GM23338 (cell line): ENCODE data around the gene ZNF410. TPM values are rescaled to one million over a fixed set of nuclear protein-coding genes. Genes with fewer than 3 reads are reported as not detected.
A peak's percentile ranks its signal among the peaks of the same experiment; 100 is the strongest.

ENCODE experiments used
- ATAC-seq: fragments of 200-7000 bp; cut with Tn5 transposase; 3 replicates; pipeline ENCODE4 v1.9.1; 2020
- DNase-seq: peaks from one replicate; pipeline ENCODE4 v3.0.0-alpha.2; 2015; ENCODE audit warnings: low spot score
- H2AFZ ChIP-seq: fragments of 200-600 bp; sonication (generic); 2 replicates; pipeline ENCODE4 v1.8.0; 2016; ENCODE audit warnings: antibody characterized with exemption, mild to moderate bottlenecking, moderate library complexity
- H3F3A ChIP-seq: fragments of 200-600 bp; sonication (generic); replicated peaks from 2 replicates; pipeline ENCODE4 v1.8.0; 2017; ENCODE audit warnings: antibody characterized with exemption, mixed run types, low read depth
- H3K27ac ChIP-seq: fragments of 200-600 bp; sonication (generic); 2 replicates; pipeline ENCODE4 v1.6.1; 2016; ENCODE audit warnings: low read depth
- H3K27me3 ChIP-seq: fragments of 200-600 bp; sonication (generic); 2 replicates; pipeline ENCODE4 v1.8.0; 2016; ENCODE audit warnings: mild to moderate bottlenecking, mixed run types, moderate library complexity; ENCODE audit not compliant: insufficient read depth
- H3K36me3 ChIP-seq: fragments of 200-600 bp; sonication (generic); 2 replicates; pipeline ENCODE4 v1.8.0; 2016; ENCODE audit warnings: mild to moderate bottlenecking; ENCODE audit not compliant: insufficient read depth
- H3K4me1 ChIP-seq: fragments of 200-600 bp; sonication (generic); 2 replicates; pipeline ENCODE4 v1.8.0; 2016; ENCODE audit warnings: mild to moderate bottlenecking, moderate library complexity; ENCODE audit not compliant: insufficient read depth
- H3K4me2 ChIP-seq: fragments of 200-600 bp; sonication (generic); 2 replicates; pipeline ENCODE4 v1.7.1; 2017; ENCODE audit warnings: mixed run types
- H3K4me3 ChIP-seq: fragments of 200-600 bp; sonication (generic); 2 replicates; pipeline ENCODE4 v1.6.1; 2016; ENCODE audit warnings: mixed run types
- H3K79me2 ChIP-seq: fragments of 200-600 bp; sonication (generic); replicated peaks from 2 replicates; pipeline ENCODE4 v1.8.0; 2017; ENCODE audit warnings: mild to moderate bottlenecking; ENCODE audit not compliant: insufficient read depth
- H3K9me2 ChIP-seq: fragments of 200-600 bp; sonication (generic); 2 replicates; pipeline ENCODE4 v1.8.0; 2017; ENCODE audit not compliant: insufficient read depth
- H4K20me1 ChIP-seq: fragments of 200-600 bp; sonication (generic); replicated peaks from 2 replicates; pipeline ENCODE4 v1.8.0; 2017; ENCODE audit warnings: mild to moderate bottlenecking; ENCODE audit not compliant: insufficient read depth
- H3K27ac Mint-ChIP-seq: 2 replicates; pipeline ENCODE4 v1.8.0; 2020; ENCODE audit warnings: inconsistent platforms, mild to moderate bottlenecking, moderate library complexity, mixed read lengths
- H3K27me3 Mint-ChIP-seq: 3 replicates; pipeline ENCODE4 v1.8.0; 2022; ENCODE audit warnings: low read depth, mild to moderate bottlenecking, moderate library complexity, mixed read lengths, inconsistent platforms; ENCODE audit not compliant: insufficient read depth, poor library complexity
- H3K36me3 Mint-ChIP-seq: 3 replicates; pipeline ENCODE4 v1.8.0; 2021; ENCODE audit warnings: low read depth, mild to moderate bottlenecking, inconsistent platforms, moderate library complexity, mixed read lengths
- H3K4me1 Mint-ChIP-seq: 3 replicates; pipeline ENCODE4 v1.8.0; 2020; ENCODE audit warnings: mild to moderate bottlenecking, inconsistent platforms, mixed read lengths
- H3K4me3 Mint-ChIP-seq: 3 replicates; pipeline ENCODE4 v1.8.0; 2021; ENCODE audit warnings: moderate library complexity, mild to moderate bottlenecking, inconsistent platforms, mixed read lengths
- H3K9me3 Mint-ChIP-seq: 3 replicates; pipeline ENCODE4 v1.8.0; 2020; ENCODE audit warnings: moderate library complexity, mild to moderate bottlenecking, inconsistent platforms, mixed read lengths
- CREB1 ChIP-seq: fragments of 250-450 bp; sonication (Bioruptor Pico); IDR thresholded peaks from 2 replicates; pipeline ENCODE4 v1.5.0; 2020; ENCODE audit warnings: low read depth, mild to moderate bottlenecking, moderate library complexity
- EZH2 ChIP-seq: fragments of 200-600 bp; sonication (generic); IDR thresholded peaks from one replicate; pipeline ENCODE4 v1.8.0; 2017; ENCODE audit warnings: antibody characterized with exemption, mild to moderate bottlenecking, low read depth; ENCODE audit not compliant: unreplicated experiment
- EZH2phosphoT487 ChIP-seq: fragments of 200-600 bp; sonication (generic); IDR thresholded peaks from one replicate; pipeline ENCODE4 v1.8.1; 2018; ENCODE audit warnings: antibody characterized with exemption; ENCODE audit not compliant: unreplicated experiment
- JUNB ChIP-seq: IDR thresholded peaks from one replicate; pipeline ENCODE4 v1.6.1; 2016; ENCODE audit warnings: antibody characterized with exemption; ENCODE audit not compliant: unreplicated experiment
- NANOG ChIP-seq: IDR thresholded peaks from 2 replicates; pipeline ENCODE4 v1.6.1; 2016; ENCODE audit warnings: antibody characterized with exemption, borderline replicate concordance
- POLR2AphosphoS5 ChIP-seq: IDR thresholded peaks from 2 replicates; pipeline ENCODE4 v1.6.1; 2016; ENCODE audit warnings: antibody characterized with exemption, low read depth
- STAT1 ChIP-seq: IDR thresholded peaks from one replicate; pipeline ENCODE4 v1.6.1; 2016; ENCODE audit warnings: antibody characterized with exemption; ENCODE audit not compliant: unreplicated experiment
- ZNF114 ChIP-seq: fragments of 250-450 bp; sonication (Bioruptor Pico); IDR thresholded peaks from 2 replicates; pipeline ENCODE4 v1.5.0; 2020; ENCODE audit warnings: mild to moderate bottlenecking, moderate library complexity
- ZNF331 ChIP-seq: fragments of 250-450 bp; sonication (Bioruptor Pico); IDR thresholded peaks from 2 replicates; pipeline ENCODE4 v1.5.0; 2020; ENCODE audit warnings: low read depth, mild to moderate bottlenecking, moderate library complexity
- polyA plus RNA-seq: library from polyadenylated mRNA; unstranded; fragments of >200 nt; fragmentation: Nextera tagmentation; extraction: Ambion mirVana; gene quantifications from 2 replicates; pipeline ENCODE4 v1.2.1, GENCODE V29; 2016
- total RNA-seq: library from RNA; depleted of rRNA; stranded (reverse); fragments of >200 nt; shearing (Covaris generic); gene quantifications from 2 replicates; pipeline ENCODE4 v1.2.3, GENCODE V29; 2014
- TF ChIP-seq, protein P1 (sequence below): fragments of 250-450 bp; sonication (Bioruptor Pico); IDR thresholded peaks from 2 replicates; pipeline ENCODE4 v1.5.0; 2020; ENCODE audit warnings: mild to moderate bottlenecking, moderate library complexity
- TF ChIP-seq, protein P2 (sequence below): IDR thresholded peaks from 2 replicates; pipeline ENCODE4 v1.6.1; 2016; ENCODE audit warnings: antibody characterized with exemption
- TF ChIP-seq, protein P3 (sequence below): IDR thresholded peaks from one replicate; pipeline ENCODE4 v1.6.1; 2018; ENCODE audit warnings: antibody characterized with exemption; ENCODE audit not compliant: unreplicated experiment
- TF ChIP-seq, protein P4 (sequence below), 2 experiments: fragments of 200-600 bp in 1 of 2; sonication (generic) in 1 of 2; conservative IDR thresholded peaks; 2 replicates each; pipeline versions ENCODE4 v1.5.1 to v1.6.1; 2016 to 2017; ENCODE audit warnings: antibody characterized with exemption in 2 of 2, low read depth in 2 of 2, mild to moderate bottlenecking in 2 of 2, moderate library complexity in 1 of 2

ZNF410 gene
- total and polyA plus RNA-seq, 2 experiments from 2014 or later, result 10.6 to 20.4 TPM

DNA sequence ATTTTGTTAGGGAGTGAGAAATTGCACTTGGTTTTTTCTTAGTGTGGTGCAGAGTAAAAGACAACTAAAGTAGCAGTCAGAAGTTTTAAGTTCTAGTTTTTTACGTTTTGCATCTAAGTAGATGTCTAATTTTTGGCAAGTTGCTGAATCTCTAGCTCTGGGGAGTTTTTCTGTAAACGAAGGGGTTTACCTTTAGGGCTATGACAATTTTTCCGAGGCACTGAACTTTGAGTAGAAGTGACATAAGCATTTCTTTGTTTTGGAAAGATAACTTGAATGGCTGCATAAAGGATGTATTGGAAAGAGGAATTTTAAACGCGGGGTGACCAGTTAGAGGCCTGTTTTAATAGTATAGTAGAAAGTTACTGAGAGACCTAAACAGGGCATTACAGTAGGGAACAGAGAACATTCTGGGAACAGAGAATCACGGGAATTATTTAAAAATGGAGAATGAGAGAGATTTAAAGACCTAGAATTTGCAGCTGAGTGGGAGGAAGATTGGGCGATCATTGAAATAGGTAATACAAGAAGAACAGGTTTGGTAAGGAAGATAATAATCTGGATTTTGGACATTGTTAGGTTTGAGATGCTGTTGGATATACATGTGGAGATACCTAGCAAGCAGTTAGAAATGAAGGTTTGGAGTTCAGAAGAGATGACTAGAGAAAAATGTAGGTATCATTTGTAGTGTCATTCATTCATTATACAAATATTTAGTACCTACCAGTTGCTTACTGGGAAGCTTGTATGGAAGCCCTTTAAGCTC is 1.2 kb downstream of the ZNF410 start:
- H2AFZ ChIP-seq, result no peak overlapping the region
- 0 out of 2 replicates have a peak, but pooled peaks cover 3% of the 10 kb centered on the region for H4K20me1 ChIP-seq
- peak overlapping the region; percentile 92 for H3K4me2 ChIP-seq
- peaks cover 4% of the 10 kb centered on the region; the same call in 1 of the 2 replicates for H3F3A ChIP-seq
- H3K27ac ChIP-seq, result peak overlapping the region; percentile 86
- H3K79me2 ChIP-seq, result peaks cover 56% of the 10 kb centered on the region
- no peak for ATAC-seq
- H3K4me1 ChIP-seq, result peaks cover 8% of the 10 kb centered on the region; the same call in 1 of the 2 replicates
- H3K4me3 ChIP-seq, result peak overlapping the region; percentile 99
- H3K4me1 Mint-ChIP-seq, result peaks cover 8% of the 10 kb centered on the region; the same call in 2 of the 3 replicates
- H3K27ac Mint-ChIP-seq, result no peak overlapping the region
- peaks cover 8% of the 10 kb centered on the region for H3K27me3 Mint-ChIP-seq
- no peak for TF ChIP-seq ZNF331
- TF ChIP-seq, protein P1, sequence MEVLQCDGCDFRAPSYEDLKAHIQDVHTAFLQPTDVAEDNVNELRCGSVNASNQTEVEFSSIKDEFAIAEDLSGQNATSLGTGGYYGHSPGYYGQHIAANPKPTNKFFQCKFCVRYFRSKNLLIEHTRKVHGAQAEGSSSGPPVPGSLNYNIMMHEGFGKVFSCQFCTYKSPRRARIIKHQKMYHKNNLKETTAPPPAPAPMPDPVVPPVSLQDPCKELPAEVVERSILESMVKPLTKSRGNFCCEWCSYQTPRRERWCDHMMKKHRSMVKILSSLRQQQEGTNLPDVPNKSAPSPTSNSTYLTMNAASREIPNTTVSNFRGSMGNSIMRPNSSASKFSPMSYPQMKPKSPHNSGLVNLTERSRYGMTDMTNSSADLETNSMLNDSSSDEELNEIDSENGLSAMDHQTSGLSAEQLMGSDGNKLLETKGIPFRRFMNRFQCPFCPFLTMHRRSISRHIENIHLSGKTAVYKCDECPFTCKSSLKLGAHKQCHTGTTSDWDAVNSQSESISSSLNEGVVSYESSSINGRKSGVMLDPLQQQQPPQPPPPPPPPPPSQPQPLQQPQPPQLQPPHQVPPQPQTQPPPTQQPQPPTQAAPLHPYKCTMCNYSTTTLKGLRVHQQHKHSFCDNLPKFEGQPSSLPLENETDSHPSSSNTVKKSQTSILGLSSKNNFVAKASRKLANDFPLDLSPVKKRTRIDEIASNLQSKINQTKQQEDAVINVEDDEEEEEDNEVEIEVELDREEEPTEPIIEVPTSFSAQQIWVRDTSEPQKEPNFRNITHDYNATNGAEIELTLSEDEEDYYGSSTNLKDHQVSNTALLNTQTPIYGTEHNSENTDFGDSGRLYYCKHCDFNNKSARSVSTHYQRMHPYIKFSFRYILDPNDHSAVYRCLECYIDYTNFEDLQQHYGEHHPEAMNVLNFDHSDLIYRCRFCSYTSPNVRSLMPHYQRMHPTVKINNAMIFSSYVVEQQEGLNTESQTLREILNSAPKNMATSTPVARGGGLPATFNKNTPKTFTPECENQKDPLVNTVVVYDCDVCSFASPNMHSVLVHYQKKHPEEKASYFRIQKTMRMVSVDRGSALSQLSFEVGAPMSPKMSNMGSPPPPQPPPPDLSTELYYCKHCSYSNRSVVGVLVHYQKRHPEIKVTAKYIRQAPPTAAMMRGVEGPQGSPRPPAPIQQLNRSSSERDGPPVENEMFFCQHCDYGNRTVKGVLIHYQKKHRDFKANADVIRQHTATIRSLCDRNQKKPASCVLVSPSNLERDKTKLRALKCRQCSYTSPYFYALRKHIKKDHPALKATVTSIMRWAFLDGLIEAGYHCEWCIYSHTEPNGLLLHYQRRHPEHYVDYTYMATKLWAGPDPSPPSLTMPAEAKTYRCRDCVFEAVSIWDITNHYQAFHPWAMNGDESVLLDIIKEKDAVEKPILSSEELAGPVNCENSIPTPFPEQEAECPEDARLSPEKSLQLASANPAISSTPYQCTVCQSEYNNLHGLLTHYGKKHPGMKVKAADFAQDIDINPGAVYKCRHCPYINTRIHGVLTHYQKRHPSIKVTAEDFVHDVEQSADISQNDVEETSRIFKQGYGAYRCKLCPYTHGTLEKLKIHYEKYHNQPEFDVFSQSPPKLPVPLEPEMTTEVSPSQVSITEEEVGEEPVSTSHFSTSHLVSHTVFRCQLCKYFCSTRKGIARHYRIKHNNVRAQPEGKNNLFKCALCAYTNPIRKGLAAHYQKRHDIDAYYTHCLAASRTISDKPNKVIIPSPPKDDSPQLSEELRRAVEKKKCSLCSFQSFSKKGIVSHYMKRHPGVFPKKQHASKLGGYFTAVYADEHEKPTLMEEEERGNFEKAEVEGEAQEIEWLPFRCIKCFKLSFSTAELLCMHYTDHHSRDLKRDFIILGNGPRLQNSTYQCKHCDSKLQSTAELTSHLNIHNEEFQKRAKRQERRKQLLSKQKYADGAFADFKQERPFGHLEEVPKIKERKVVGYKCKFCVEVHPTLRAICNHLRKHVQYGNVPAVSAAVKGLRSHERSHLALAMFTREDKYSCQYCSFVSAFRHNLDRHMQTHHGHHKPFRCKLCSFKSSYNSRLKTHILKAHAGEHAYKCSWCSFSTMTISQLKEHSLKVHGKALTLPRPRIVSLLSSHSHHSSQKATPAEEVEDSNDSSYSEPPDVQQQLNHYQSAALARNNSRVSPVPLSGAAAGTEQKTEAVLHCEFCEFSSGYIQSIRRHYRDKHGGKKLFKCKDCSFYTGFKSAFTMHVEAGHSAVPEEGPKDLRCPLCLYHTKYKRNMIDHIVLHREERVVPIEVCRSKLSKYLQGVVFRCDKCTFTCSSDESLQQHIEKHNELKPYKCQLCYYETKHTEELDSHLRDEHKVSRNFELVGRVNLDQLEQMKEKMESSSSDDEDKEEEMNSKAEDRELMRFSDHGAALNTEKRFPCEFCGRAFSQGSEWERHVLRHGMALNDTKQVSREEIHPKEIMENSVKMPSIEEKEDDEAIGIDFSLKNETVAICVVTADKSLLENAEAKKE (CRISPR knock-in tag), result no peak
- TF ChIP-seq EZH2, result no peak
- TF ChIP-seq POLR2AphosphoS5, result no peak
- TF ChIP-seq STAT1, result no peak
- TF ChIP-seq ZNF114 (CRISPR knock-in tag), result no peak
- TF ChIP-seq EZH2phosphoT487, result no peak
- TF ChIP-seq, protein P2, sequence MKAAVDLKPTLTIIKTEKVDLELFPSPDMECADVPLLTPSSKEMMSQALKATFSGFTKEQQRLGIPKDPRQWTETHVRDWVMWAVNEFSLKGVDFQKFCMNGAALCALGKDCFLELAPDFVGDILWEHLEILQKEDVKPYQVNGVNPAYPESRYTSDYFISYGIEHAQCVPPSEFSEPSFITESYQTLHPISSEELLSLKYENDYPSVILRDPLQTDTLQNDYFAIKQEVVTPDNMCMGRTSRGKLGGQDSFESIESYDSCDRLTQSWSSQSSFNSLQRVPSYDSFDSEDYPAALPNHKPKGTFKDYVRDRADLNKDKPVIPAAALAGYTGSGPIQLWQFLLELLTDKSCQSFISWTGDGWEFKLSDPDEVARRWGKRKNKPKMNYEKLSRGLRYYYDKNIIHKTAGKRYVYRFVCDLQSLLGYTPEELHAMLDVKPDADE, result no peak
- TF ChIP-seq, protein P3, sequence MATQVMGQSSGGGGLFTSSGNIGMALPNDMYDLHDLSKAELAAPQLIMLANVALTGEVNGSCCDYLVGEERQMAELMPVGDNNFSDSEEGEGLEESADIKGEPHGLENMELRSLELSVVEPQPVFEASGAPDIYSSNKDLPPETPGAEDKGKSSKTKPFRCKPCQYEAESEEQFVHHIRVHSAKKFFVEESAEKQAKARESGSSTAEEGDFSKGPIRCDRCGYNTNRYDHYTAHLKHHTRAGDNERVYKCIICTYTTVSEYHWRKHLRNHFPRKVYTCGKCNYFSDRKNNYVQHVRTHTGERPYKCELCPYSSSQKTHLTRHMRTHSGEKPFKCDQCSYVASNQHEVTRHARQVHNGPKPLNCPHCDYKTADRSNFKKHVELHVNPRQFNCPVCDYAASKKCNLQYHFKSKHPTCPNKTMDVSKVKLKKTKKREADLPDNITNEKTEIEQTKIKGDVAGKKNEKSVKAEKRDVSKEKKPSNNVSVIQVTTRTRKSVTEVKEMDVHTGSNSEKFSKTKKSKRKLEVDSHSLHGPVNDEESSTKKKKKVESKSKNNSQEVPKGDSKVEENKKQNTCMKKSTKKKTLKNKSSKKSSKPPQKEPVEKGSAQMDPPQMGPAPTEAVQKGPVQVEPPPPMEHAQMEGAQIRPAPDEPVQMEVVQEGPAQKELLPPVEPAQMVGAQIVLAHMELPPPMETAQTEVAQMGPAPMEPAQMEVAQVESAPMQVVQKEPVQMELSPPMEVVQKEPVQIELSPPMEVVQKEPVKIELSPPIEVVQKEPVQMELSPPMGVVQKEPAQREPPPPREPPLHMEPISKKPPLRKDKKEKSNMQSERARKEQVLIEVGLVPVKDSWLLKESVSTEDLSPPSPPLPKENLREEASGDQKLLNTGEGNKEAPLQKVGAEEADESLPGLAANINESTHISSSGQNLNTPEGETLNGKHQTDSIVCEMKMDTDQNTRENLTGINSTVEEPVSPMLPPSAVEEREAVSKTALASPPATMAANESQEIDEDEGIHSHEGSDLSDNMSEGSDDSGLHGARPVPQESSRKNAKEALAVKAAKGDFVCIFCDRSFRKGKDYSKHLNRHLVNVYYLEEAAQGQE, result no peak
- TF ChIP-seq JUNB, result no peak
- no peak for TF ChIP-seq CREB1
- TF ChIP-seq, protein P4, sequence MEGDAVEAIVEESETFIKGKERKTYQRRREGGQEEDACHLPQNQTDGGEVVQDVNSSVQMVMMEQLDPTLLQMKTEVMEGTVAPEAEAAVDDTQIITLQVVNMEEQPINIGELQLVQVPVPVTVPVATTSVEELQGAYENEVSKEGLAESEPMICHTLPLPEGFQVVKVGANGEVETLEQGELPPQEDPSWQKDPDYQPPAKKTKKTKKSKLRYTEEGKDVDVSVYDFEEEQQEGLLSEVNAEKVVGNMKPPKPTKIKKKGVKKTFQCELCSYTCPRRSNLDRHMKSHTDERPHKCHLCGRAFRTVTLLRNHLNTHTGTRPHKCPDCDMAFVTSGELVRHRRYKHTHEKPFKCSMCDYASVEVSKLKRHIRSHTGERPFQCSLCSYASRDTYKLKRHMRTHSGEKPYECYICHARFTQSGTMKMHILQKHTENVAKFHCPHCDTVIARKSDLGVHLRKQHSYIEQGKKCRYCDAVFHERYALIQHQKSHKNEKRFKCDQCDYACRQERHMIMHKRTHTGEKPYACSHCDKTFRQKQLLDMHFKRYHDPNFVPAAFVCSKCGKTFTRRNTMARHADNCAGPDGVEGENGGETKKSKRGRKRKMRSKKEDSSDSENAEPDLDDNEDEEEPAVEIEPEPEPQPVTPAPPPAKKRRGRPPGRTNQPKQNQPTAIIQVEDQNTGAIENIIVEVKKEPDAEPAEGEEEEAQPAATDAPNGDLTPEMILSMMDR (conservative IDR thresholded peaks at IDR 0.05; ENCODE audit: low read depth in 2 of 2), result no peak
- TF ChIP-seq NANOG, result no peak
- peak overlapping the region; percentile 83 for H3K4me3 Mint-ChIP-seq
- no peak for DNase-seq
- no peaks in the 10 kb centered on the region for H3K27me3 ChIP-seq
- no peaks in the 10 kb centered on the region for H3K36me3 ChIP-seq
- no peaks in the 10 kb centered on the region for H3K9me3 Mint-ChIP-seq
- no peaks in the 10 kb centered on the region for H3K9me2 ChIP-seq
- H3K36me3 Mint-ChIP-seq, result peaks cover 5% of the 10 kb centered on the region; the same call in 2 of the 3 replicates
